Stimulated activated CD4-positive, alpha-beta T cell treated with anti-CD3 and anti-CD28 coated beads, Interleukin-1b, Interleukin-23, amount 100 ng/mL, for 1 hour (primary cell): ENCODE results near the gene RPL14.
"Not testable (repeated sequence)": the region's sequence is repeated elsewhere in the genome, so short reads cannot be mapped to it uniquely, and the experiment has no call there.

ENCODE experiments used
- DNase-seq, 2 donors: peaks; one replicate each; pipeline ENCODE4 v3.0.0-alpha.2; 2020; ENCODE audit warnings: low read depth in 2 of 2

The RPL14 gene

GRCh38 chr3:40456940-40457823, at the start of gene RPL14:
RPL14 (plus strand) TSS chr3:40457339; CDS start chr3:40457472, 133 bp downstream.
- peak; percentile 81 to 87 for DNase-seq

- DNase-seq, result no peak
Measured at GRCh38 chr3:40407611-40408010, 49.5 kb upstream of the RPL14 start.

GRCh38 chr3:40414270-40414669, 42.9 kb upstream of the RPL14 start:
- DNase-seq, result no peak

GRCh38 chr3:40417845-40418543, 39.1 kb upstream of the RPL14 start:
- DNase-seq, result no peak

GRCh38 chr3:40422861-40423260, 34.3 kb upstream of the RPL14 start:
- no peak for DNase-seq

- DNase-seq, result no peak
Measured at GRCh38 chr3:40427045-40427669, 30.0 kb upstream of the RPL14 start.

- no peak for DNase-seq
Measured at GRCh38 chr3:40432793-40433192, 24.3 kb upstream of the RPL14 start.

- DNase-seq, result no peak
Measured at GRCh38 chr3:40437889-40438288, 19.2 kb upstream of the RPL14 start.

- no peak for DNase-seq
Measured at GRCh38 chr3:40445062-40445461, 12.1 kb upstream of the RPL14 start.

- no peak for DNase-seq
Measured at GRCh38 chr3:40445880-40446279, 11.3 kb upstream of the RPL14 start.

- no peak for DNase-seq
Measured at GRCh38 chr3:40450438-40450837, 6.7 kb upstream of the RPL14 start.

GRCh38 chr3:40451551-40451950, 5.6 kb upstream of the RPL14 start:
- no peak for DNase-seq

GRCh38 chr3:40452057-40452456, 5.1 kb upstream of the RPL14 start:
- DNase-seq, result no peak

GRCh38 chr3:40452562-40452875, 4.6 kb upstream of the RPL14 start:
- no peak for DNase-seq

- peak; percentile 77 for DNase-seq
Measured at GRCh38 chr3:40452876-40453730, 4.0 kb upstream of the RPL14 start.

- no peak for DNase-seq
Measured at GRCh38 chr3:40453933-40454332, 3.2 kb upstream of the RPL14 start.

GRCh38 chr3:40455328-40455727, 1.8 kb upstream of the RPL14 start:
- no peak for DNase-seq

GRCh38 chr3:40456279-40456939, 730 bp upstream of the RPL14 start:
- DNase-seq, result no peak

- no peak for DNase-seq
Measured at GRCh38 chr3:40458473-40458872, 1.3 kb downstream of the RPL14 start.

- not testable (repeated sequence) for DNase-seq
Measured at GRCh38 chr3:40460481-40460880, 3.3 kb downstream of the RPL14 start.

GRCh38 chr3:40461161-40461560, 4.0 kb downstream of the RPL14 start:
- DNase-seq, result no peak
